Caco-2 (cell line): ENCODE results near the gene TTC27. TPM values are rescaled to one million over a fixed set of nuclear protein-coding genes. Genes with fewer than 3 reads are reported as not detected.

Experiments used
- BruUV-seq: library from RNA; stranded (reverse); fragments of 400-500 nt; replicated peaks from 2 replicates; lab custom pipeline; 2021; lab: Mats Ljungman, UMichigan
- CTCF ChIA-PET: fragments of 300-600 bp; sonication (Branson Sonifier 250); formaldehyde crosslinking; loops from one replicate; lab custom pipeline; 2022; ENCODE audit warnings: antibody characterized with exemption; lab: Charles Lee
- POLR2A ChIA-PET: fragments of 300-600 bp; sonication (Branson Sonifier 250); formaldehyde crosslinking; loops from one replicate; lab custom pipeline; 2022; ENCODE audit warnings: antibody characterized with exemption; lab: Charles Lee
- DNase-seq, 2 experiments: peaks; one replicate each; pipeline versions ENCODE4 v3.0.0 to v3.0.0-alpha.2; 2020 to 2022
- H3K27me3 ChIP-seq: replicated peaks from 2 replicates; pipeline ENCODE4 v1.6.0; 2011; ENCODE audit warnings: low read length; ENCODE audit not compliant: control insufficient read depth, insufficient read depth
- H3K36me3 ChIP-seq: 2 replicates; pipeline ENCODE4 v1.5.1; 2011; ENCODE audit warnings: low read length; ENCODE audit not compliant: control insufficient read depth, insufficient read depth
- H3K4me1 ChIP-seq: fragments of 250-450 bp; sonication (Bioruptor Pico); 2 replicates; pipeline ENCODE4 v1.5.1; 2020; ENCODE audit warnings: mild to moderate bottlenecking
- H3K4me3 ChIP-seq: 2 replicates; pipeline ENCODE4 v1.5.1; 2011; ENCODE audit warnings: low read depth, mild to moderate bottlenecking, control low read depth, low read length
- H3K9me3 ChIP-seq: fragments of 250-450 bp; sonication (Bioruptor Pico); 2 replicates; pipeline ENCODE4 v1.5.1; 2020; ENCODE audit warnings: mild to moderate bottlenecking, moderate library complexity
- H3K27ac Mint-ChIP-seq: one replicate; pipeline ENCODE4 v1.8.0; 2022; ENCODE audit warnings: mixed read lengths; ENCODE audit not compliant: unreplicated experiment
- H3K27me3 Mint-ChIP-seq: one replicate; pipeline ENCODE4 v1.8.0; 2022; ENCODE audit warnings: mixed read lengths; ENCODE audit not compliant: insufficient read depth, unreplicated experiment
- H3K36me3 Mint-ChIP-seq: one replicate; pipeline ENCODE4 v1.8.0; 2022; ENCODE audit warnings: mild to moderate bottlenecking, mixed read lengths; ENCODE audit not compliant: insufficient read depth, unreplicated experiment
- H3K4me1 Mint-ChIP-seq: one replicate; pipeline ENCODE4 v1.8.0; 2022; ENCODE audit warnings: low read depth, mixed read lengths; ENCODE audit not compliant: unreplicated experiment
- H3K4me3 Mint-ChIP-seq: one replicate; pipeline ENCODE4 v1.8.0; 2022; ENCODE audit warnings: mild to moderate bottlenecking, moderate library complexity, mixed read lengths; ENCODE audit not compliant: unreplicated experiment
- H3K9me3 Mint-ChIP-seq: one replicate; pipeline ENCODE4 v1.8.0; 2022; ENCODE audit warnings: mixed read lengths; ENCODE audit not compliant: unreplicated experiment
- CTCF ChIP-seq, 2 experiments: fragments of 200-600 bp in 1 of 2; IDR thresholded peaks; 1 replicate in 1 of 2; 2 replicates in 1 of 2; pipeline versions ENCODE4 v1.5.1 to v1.8.0; 2011 to 2022; ENCODE audit warnings: antibody characterized with exemption in 1 of 2, control low read depth in 1 of 2, inconsistent platforms in 1 of 2, low read depth in 1 of 2, low read length in 1 of 2, mild to moderate bottlenecking in 1 of 2, moderate library complexity in 1 of 2; ENCODE audit not compliant: insufficient read depth in 1 of 2, severe bottlenecking in 1 of 2, unreplicated experiment in 1 of 2
- intact Hi-C: fragments of 100-400 bp; cut with micrococcal nuclease; formaldehyde crosslinking; loops from one replicate; pipeline ENCODE4 v1.10.0; 2022; ENCODE audit not compliant: unreplicated experiment
- total RNA-seq: library from RNA; stranded (reverse); gene quantifications from 2 replicates; pipeline ENCODE4 v1.2.3, GENCODE V29; 2022

The TTC27 gene
- total RNA-seq, 1 experiment from 2014 or later, result 20.6 TPM

DNA sequence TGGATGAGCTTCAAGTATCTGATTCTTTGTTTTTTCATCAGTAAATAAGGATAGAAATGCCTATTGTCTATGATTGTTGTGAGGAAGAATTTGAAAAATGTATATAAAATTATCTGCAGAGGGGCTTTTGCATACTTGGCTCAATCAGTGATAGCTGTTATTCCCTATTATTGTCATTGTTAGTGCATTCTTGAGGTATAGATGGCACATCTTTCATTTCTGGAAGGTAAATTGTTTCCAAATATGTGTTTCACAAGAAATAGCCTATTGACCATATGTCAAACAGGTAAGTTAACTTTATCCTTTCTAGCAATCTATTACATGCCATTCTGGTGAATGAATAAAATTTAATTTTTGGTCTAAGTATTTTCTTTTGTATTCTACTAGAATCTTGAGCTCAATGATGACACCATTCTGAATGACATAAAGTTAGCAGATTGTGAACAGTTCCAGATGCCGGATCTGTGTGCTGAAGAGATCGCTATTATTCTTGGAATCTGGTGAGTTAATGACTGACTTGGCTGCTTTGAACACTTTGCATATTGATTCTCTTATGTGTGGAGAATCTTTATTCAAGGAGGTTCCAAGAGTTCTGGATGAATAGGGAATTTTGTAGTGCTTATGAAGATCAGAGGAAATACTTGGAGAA lies 44.2 kb downstream of the TTC27 start:
- no peaks in the 10 kb centered on the region for H3K4me1 Mint-ChIP-seq
- Histone ChIP-seq H3K4me3 (no peak overlapping the region), H3K27me3 (no peaks in the 10 kb centered on the region), H3K36me3 (no peaks in the 10 kb centered on the region; the same call in 1 of the 2 replicates), H3K4me1 (no peaks in the 10 kb centered on the region), H3K9me3 (no peaks in the 10 kb centered on the region)
- no peak overlapping the region for H3K4me3 Mint-ChIP-seq
- BruUV-seq, result no TSS peak
- H3K9me3 Mint-ChIP-seq, result no peaks in the 10 kb centered on the region
- ChIA-PET POLR2A (no interaction called here), CTCF (no interaction called here)
- H3K27me3 Mint-ChIP-seq, result no peaks in the 10 kb centered on the region
- H3K36me3 Mint-ChIP-seq, result peaks cover 25% of the 10 kb centered on the region
- H3K27ac Mint-ChIP-seq, result no peak overlapping the region
- no peak for TF ChIP-seq CTCF (IDR thresholded peaks at IDR 0.05; ENCODE audit: insufficient read depth in 1 of 2, low read depth in 1 of 2, low read length in 1 of 2, severe bottlenecking in 1 of 2, unreplicated experiment in 1 of 2)
- no peak for DNase-seq
- intact Hi-C loops, result no loop called here

GRCh38 chr2:32678825-32679224 lies 51.0 kb downstream of the TTC27 start:
- Mint-ChIP-seq H3K4me3 (no peak overlapping the region), H3K36me3 (peaks cover 7% of the 10 kb centered on the region), H3K9me3 (no peaks in the 10 kb centered on the region), H3K4me1 (peaks cover 7% of the 10 kb centered on the region), H3K27me3 (no peaks in the 10 kb centered on the region), H3K27ac (no peak overlapping the region)
- Histone ChIP-seq H3K36me3 (no peaks in the 10 kb centered on the region), H3K4me1 (no peaks in the 10 kb centered on the region), H3K27me3 (no peaks in the 10 kb centered on the region), H3K4me3 (no peak overlapping the region), H3K9me3 (no peaks in the 10 kb centered on the region)
- intact Hi-C loops, result loop anchor here (2.0 kb wide), 1 partner anchor 124 kb away; no protein-coding TSS in a partner anchor
- no TSS peak for BruUV-seq
- ChIA-PET CTCF (no interaction called here), POLR2A (no interaction called here)
- TF ChIP-seq CTCF (IDR thresholded peaks at IDR 0.05; ENCODE audit: insufficient read depth in 1 of 2, low read depth in 1 of 2, low read length in 1 of 2, severe bottlenecking in 1 of 2, unreplicated experiment in 1 of 2), result peak in 1 of 2 experiments; percentile 5
- no peak for DNase-seq

- DNase-seq, result no peak
- H3K4me1 Mint-ChIP-seq, result peaks cover 7% of the 10 kb centered on the region
- H3K36me3 Mint-ChIP-seq, result no peaks in the 10 kb centered on the region
- POLR2A ChIA-PET, result no interaction called here
- TF ChIP-seq CTCF (IDR thresholded peaks at IDR 0.05; ENCODE audit: insufficient read depth in 1 of 2, low read depth in 1 of 2, low read length in 1 of 2, severe bottlenecking in 1 of 2, unreplicated experiment in 1 of 2), result no peak
- H3K4me1 ChIP-seq, result no peaks in the 10 kb centered on the region
- H3K9me3 ChIP-seq, result no peaks in the 10 kb centered on the region
- no peak overlapping the region for H3K4me3 Mint-ChIP-seq
- CTCF ChIA-PET, result no interaction called here
- no peak overlapping the region for H3K4me3 ChIP-seq
- no peaks in the 10 kb centered on the region for H3K27me3 ChIP-seq
- intact Hi-C loops, result no loop called here
- H3K36me3 ChIP-seq, result no peaks in the 10 kb centered on the region
- no peak overlapping the region for H3K27ac Mint-ChIP-seq
- no peaks in the 10 kb centered on the region for H3K27me3 Mint-ChIP-seq
- no peaks in the 10 kb centered on the region for H3K9me3 Mint-ChIP-seq
- BruUV-seq, result no TSS peak
Observed at GRCh38 chr2:32680942-32681341, 53.1 kb downstream of the TTC27 start.
